ENCODE data around the gene PRKAR1B. TPM values are rescaled to one million over a fixed set of nuclear protein-coding genes. Genes with fewer than 3 reads are reported as not detected.

Gene PRKAR1B
- total RNA-seq, 1 experiment from 2014 or later: 14.1 TPM

DNA sequence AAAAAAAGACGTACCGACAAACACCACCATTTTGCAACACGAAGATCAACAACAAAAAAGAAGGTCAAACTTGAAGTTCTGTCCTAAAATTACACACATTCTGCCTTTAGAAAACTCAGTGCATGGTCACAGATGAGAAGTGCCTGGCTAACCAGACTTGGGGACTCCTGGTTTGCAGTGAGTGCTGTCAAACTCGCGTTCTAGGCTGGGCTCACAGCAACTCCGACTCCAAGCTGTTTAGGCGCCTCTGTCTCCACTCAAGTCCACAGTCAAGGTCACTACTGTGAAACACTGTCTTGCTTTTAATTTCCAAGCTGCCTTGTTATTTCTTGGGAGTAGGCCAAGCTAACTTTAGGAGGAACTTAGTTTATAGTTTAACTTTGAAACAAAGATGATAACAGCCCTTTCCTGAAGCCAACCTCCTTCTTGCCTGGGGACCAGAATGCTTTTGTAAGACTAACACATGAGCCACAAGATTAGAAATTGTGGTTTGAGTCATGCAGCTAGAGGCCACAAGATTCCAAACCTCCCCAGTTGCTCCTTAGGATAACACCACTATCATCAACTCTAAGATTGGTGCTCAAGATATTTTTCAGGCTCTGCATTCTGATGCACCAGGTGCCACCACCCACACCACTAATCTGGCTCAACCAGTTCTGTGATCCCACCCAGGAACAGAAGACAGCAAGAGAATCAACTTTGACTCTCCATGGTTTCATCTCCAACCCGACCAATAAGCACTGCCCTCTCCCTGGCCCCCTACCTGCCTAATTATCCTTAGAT, 1.7 kb downstream of the PRKAR1B start:
- peaks cover 48% of the 10 kb centered on the region for H3K79me2 ChIP-seq (ENCODE audit: insufficient read depth, low read length)
- H3K4me3 ChIP-seq (replicated peaks in 1 of 2; ENCODE audit: low read depth in 1 of 2, low read length in 2 of 2): peak overlapping the region; percentile 58 to 67
- peaks cover 9 to 23% of the 10 kb centered on the region in 2 experiments for H3K4me1 ChIP-seq (ENCODE audit: control insufficient read depth in 1 of 2, insufficient read depth in 2 of 2, low read length in 2 of 2)
- peak overlapping the region; percentile 79 for H3K4me2 ChIP-seq (ENCODE audit: low read length)
- DNase-seq (ENCODE audit: low read depth, low spot score) (no peak), ATAC-seq (no peak)
- no peak overlapping the region for H2AFZ ChIP-seq (ENCODE audit: low read depth, low read length, poor library complexity, severe bottlenecking)
- no peaks in the 10 kb centered on the region for H3K9me2 ChIP-seq (ENCODE audit: insufficient read depth)
- TF ChIP-seq POLR2A (IDR thresholded peaks at IDR 0.05; ENCODE audit: borderline replicate concordance, extremely low read depth, insufficient read depth, insufficient read length): peak; percentile 18
- TF ChIP-seq RAD21 (IDR thresholded peaks at IDR 0.05; ENCODE audit: low read depth): no peak
- peak; percentile 63; the same call in 1 of the 2 replicates for TF ChIP-seq CBX3 (IDR thresholded peaks at IDR 0.05; ENCODE audit: low read depth)
- TF ChIP-seq SRF (IDR thresholded peaks at IDR 0.05; ENCODE audit: low read depth): no peak
- TF ChIP-seq EZH2phosphoT487 (IDR thresholded peaks at IDR 0.05; ENCODE audit: borderline replicate concordance): no peak
- TF ChIP-seq, protein P1, sequence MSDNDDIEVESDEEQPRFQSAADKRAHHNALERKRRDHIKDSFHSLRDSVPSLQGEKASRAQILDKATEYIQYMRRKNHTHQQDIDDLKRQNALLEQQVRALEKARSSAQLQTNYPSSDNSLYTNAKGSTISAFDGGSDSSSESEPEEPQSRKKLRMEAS (IDR thresholded peaks at IDR 0.05): no peak
- TF ChIP-seq, protein P2, sequence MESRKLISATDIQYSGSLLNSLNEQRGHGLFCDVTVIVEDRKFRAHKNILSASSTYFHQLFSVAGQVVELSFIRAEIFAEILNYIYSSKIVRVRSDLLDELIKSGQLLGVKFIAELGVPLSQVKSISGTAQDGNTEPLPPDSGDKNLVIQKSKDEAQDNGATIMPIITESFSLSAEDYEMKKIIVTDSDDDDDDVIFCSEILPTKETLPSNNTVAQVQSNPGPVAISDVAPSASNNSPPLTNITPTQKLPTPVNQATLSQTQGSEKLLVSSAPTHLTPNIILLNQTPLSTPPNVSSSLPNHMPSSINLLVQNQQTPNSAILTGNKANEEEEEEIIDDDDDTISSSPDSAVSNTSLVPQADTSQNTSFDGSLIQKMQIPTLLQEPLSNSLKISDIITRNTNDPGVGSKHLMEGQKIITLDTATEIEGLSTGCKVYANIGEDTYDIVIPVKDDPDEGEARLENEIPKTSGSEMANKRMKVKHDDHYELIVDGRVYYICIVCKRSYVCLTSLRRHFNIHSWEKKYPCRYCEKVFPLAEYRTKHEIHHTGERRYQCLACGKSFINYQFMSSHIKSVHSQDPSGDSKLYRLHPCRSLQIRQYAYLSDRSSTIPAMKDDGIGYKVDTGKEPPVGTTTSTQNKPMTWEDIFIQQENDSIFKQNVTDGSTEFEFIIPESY (IDR thresholded peaks at IDR 0.05; ENCODE audit: extremely low read depth, insufficient replicate concordance, low read length): no peak
- TF ChIP-seq SIN3A (IDR thresholded peaks at IDR 0.05; ENCODE audit: low read depth): no peak
- TF ChIP-seq, protein P3, sequence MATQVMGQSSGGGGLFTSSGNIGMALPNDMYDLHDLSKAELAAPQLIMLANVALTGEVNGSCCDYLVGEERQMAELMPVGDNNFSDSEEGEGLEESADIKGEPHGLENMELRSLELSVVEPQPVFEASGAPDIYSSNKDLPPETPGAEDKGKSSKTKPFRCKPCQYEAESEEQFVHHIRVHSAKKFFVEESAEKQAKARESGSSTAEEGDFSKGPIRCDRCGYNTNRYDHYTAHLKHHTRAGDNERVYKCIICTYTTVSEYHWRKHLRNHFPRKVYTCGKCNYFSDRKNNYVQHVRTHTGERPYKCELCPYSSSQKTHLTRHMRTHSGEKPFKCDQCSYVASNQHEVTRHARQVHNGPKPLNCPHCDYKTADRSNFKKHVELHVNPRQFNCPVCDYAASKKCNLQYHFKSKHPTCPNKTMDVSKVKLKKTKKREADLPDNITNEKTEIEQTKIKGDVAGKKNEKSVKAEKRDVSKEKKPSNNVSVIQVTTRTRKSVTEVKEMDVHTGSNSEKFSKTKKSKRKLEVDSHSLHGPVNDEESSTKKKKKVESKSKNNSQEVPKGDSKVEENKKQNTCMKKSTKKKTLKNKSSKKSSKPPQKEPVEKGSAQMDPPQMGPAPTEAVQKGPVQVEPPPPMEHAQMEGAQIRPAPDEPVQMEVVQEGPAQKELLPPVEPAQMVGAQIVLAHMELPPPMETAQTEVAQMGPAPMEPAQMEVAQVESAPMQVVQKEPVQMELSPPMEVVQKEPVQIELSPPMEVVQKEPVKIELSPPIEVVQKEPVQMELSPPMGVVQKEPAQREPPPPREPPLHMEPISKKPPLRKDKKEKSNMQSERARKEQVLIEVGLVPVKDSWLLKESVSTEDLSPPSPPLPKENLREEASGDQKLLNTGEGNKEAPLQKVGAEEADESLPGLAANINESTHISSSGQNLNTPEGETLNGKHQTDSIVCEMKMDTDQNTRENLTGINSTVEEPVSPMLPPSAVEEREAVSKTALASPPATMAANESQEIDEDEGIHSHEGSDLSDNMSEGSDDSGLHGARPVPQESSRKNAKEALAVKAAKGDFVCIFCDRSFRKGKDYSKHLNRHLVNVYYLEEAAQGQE (IDR thresholded peaks at IDR 0.05; ENCODE audit: low read depth): no peak
- no peak for TF ChIP-seq ELF1 (IDR thresholded peaks at IDR 0.05; ENCODE audit: borderline replicate concordance, low read depth)
- H4K20me1 ChIP-seq (ENCODE audit: insufficient read depth): no peaks in the 10 kb centered on the region
- BruUV-seq (replicated peaks): no TSS peak
- peaks cover 7 to 32% of the 10 kb centered on the region in 2 experiments; a peak in 2 of 4 replicates for H3K36me3 ChIP-seq (ENCODE audit: control insufficient read depth in 1 of 2, insufficient read depth in 2 of 2, low read length in 2 of 2)
- H3K9ac ChIP-seq (ENCODE audit: low read length): peak overlapping the region; percentile 61
- ChIA-PET CTCF (no interaction called here), RAD21 (ENCODE audit: low non-redundant PET in 1 of 2, low total read pairs in 2 of 2, uncharacterized antibody in 2 of 2, unreplicated experiment in 2 of 2) (no interaction called here), POLR2A (no interaction called here)
- peaks cover 0 to 29% of the 10 kb centered on the region in 2 experiments; a peak in 1 of 4 replicates for H3K9me3 ChIP-seq (ENCODE audit: control insufficient read depth in 1 of 2, insufficient read depth in 1 of 2, low read depth in 1 of 2, low read length in 2 of 2)
- intact Hi-C loops (cut with micrococcal nuclease): loop anchor here (2.0 to 5.0 kb wide), 2 partner anchors 85 to 208 kb away; partner anchors contain the start of gene PDGFA
- H3K27me3 ChIP-seq (ENCODE audit: insufficient read depth, low read length): no peaks in the 10 kb centered on the region
- H3K27ac ChIP-seq (ENCODE audit: low read depth, low read length): peak overlapping the region; percentile 96; the same call in 1 of the 2 replicates

All from HCT116 (cell line).